Measurements from ENCODE around the gene ALK.

ALK gene

GRCh38 chr2:29921560-29921915, at the start of gene ALK:
Gene ALK (minus strand): TSS chr2:29921586. CDS start chr2:29920659, 927 bp downstream.
- peak; percentile 92 for DNase-seq

- DNase-seq: no peak
These were observed 44.9 kb upstream of the ALK start for GRCh38 chr2:29966266-29966665.

- no peak for DNase-seq
These were observed 42.7 kb upstream of the ALK start for GRCh38 chr2:29963972-29964570.

GRCh38 chr2:29962922-29963321, 41.5 kb upstream of the ALK start:
- DNase-seq: no peak

- DNase-seq: no peak
These were observed 32.9 kb upstream of the ALK start for GRCh38 chr2:29954316-29954715.

- no peak for DNase-seq
These were observed 31.6 kb upstream of the ALK start for GRCh38 chr2:29952973-29953372.

- no peak for DNase-seq
These were observed 30.2 kb upstream of the ALK start for GRCh38 chr2:29951576-29951975.

- DNase-seq: no peak
These were observed 29.1 kb upstream of the ALK start for GRCh38 chr2:29950481-29950880.

- DNase-seq: no peak
These were observed 27.7 kb upstream of the ALK start for GRCh38 chr2:29949042-29949441.

GRCh38 chr2:29946505-29946904, 25.1 kb upstream of the ALK start:
- no peak for DNase-seq

GRCh38 chr2:29942711-29943110, 21.3 kb upstream of the ALK start:
- no peak for DNase-seq

- no peak for DNase-seq
These were observed 19.3 kb upstream of the ALK start for GRCh38 chr2:29940706-29941105.

- no peak for DNase-seq
These were observed 14.6 kb upstream of the ALK start for GRCh38 chr2:29936020-29936419.

GRCh38 chr2:29931818-29932217, 10.4 kb upstream of the ALK start:
- no peak for DNase-seq

- peak; percentile 51 for DNase-seq
These were observed 1.8 kb upstream of the ALK start for GRCh38 chr2:29923110-29923721.

- DNase-seq: no peak
These were observed 1.2 kb upstream of the ALK start for GRCh38 chr2:29922605-29923004.

GRCh38 chr2:29920631-29921559, 491 bp downstream of the ALK start:
- DNase-seq: no peak

GRCh38 chr2:29920130-29920577, 1.2 kb downstream of the ALK start:
- no peak for DNase-seq

- no peak for DNase-seq
These were observed 2.4 kb downstream of the ALK start for GRCh38 chr2:29918941-29919340.

GRCh38 chr2:29917781-29918180, 3.6 kb downstream of the ALK start:
- DNase-seq: no peak

GRCh38 chr2:29916571-29916970, 4.8 kb downstream of the ALK start:
- DNase-seq: no peak

GRCh38 chr2:29910960-29911359, 10.4 kb downstream of the ALK start:
- no peak for DNase-seq

- DNase-seq: no peak
These were observed 10.9 kb downstream of the ALK start for GRCh38 chr2:29910465-29910864.

GRCh38 chr2:29902356-29902755, 19.0 kb downstream of the ALK start:
- DNase-seq: no peak
